ENCODE results near the gene SALL4. TPM values are rescaled to one million over a fixed set of nuclear protein-coding genes. Genes with fewer than 3 reads are reported as not detected.

Gene SALL4
- total and polyA plus RNA-seq, 2 donors (not counting 3 experiments of a cell fraction or from before 2014, with no cell fraction given): 1.3 to 1.9 TPM

DNA sequence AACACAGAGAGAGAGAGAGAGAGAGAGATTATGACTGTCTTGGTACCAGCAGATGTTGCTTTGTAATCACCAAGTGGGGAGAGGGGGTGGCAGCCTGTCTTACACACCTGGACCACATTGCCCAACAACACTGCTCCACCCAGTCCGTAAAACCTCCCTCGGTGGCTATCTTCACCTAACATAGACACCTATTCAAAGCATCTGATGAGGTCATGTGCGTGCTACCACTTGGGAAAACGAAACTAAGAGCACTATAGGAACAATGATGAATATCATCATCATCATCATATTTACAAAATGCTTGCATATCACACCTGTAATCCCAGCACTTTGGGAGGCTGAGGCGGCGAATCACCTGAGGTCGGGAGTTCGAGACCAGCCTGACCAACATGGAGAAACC lies 24.1 kb upstream of the SALL4 start:
- FAIRE-seq (no peak), DNase-seq (ENCODE audit: low read depth, low spot score) (no peak)
- no peaks in the 10 kb centered on the region for H3K9me1 ChIP-seq (replicated peaks; ENCODE audit: control insufficient read depth, extremely low read depth, insufficient read depth, low read length)
- no peak overlapping the region for H3K4me2 ChIP-seq (ENCODE audit: insufficient read depth, low read length)
- H3K9ac ChIP-seq (replicated peaks; ENCODE audit: extremely low read depth, insufficient read depth, low read length): no peak overlapping the region
- ChIA-PET POLR2A (no interaction called here), CTCF (no interaction called here)
- dilution Hi-C loops (cut with MboI; ENCODE audit: extremely low pct_ligation_motif_present, low sequenced_read_pairs) (no loop called here), intact Hi-C loops (cut with micrococcal nuclease) (no loop called here)
- H3K9me3 ChIP-seq (replicated peaks; ENCODE audit: control insufficient read depth, insufficient read depth, low read length): no peaks in the 10 kb centered on the region
- H3K4me1 ChIP-seq (ENCODE audit: control insufficient read depth, extremely low read depth, insufficient read depth, low read length): no peaks in the 10 kb centered on the region
- no peaks in the 10 kb centered on the region for H3K79me2 ChIP-seq (ENCODE audit: control insufficient read depth, insufficient read depth, low read length)
- no peaks in the 10 kb centered on the region for H4K20me1 ChIP-seq (replicated peaks; ENCODE audit: control insufficient read depth, extremely low read depth, insufficient read depth, low read length)
- BruUV-seq (replicated peaks): no TSS peak
- no peak overlapping the region for H2AFZ ChIP-seq (ENCODE audit: low read depth, low read length)
- H3K27me3 ChIP-seq (ENCODE audit: control insufficient read depth in 2 of 2, insufficient read depth in 2 of 2, low read length in 2 of 2): no peaks in the 10 kb centered on the region
- H3K27ac ChIP-seq (ENCODE audit: insufficient read depth, low read depth, low read length): no peak overlapping the region
- no peak for TF ChIP-seq MYC (IDR thresholded peaks at IDR 0.05; ENCODE audit: low read depth, low read length)
- no peak for TF ChIP-seq FOS (IDR thresholded peaks at IDR 0.05; ENCODE audit: borderline replicate concordance, insufficient read depth, low read length)
- no peak for TF ChIP-seq GATA2 (IDR thresholded peaks at IDR 0.05; ENCODE audit: insufficient read depth, insufficient read length, low read depth, low read length)
- TF ChIP-seq POLR2A (IDR thresholded peaks at IDR 0.05; ENCODE audit: low read depth, low read length): no peak
- TF ChIP-seq, protein P1, sequence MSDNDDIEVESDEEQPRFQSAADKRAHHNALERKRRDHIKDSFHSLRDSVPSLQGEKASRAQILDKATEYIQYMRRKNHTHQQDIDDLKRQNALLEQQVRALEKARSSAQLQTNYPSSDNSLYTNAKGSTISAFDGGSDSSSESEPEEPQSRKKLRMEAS (IDR thresholded peaks at IDR 0.05; ENCODE audit: insufficient read depth, insufficient read length): no peak
- no peak for TF ChIP-seq JUN (IDR thresholded peaks at IDR 0.05; ENCODE audit: borderline replicate concordance, insufficient read depth, insufficient read length, low read depth)
- TF ChIP-seq POLR2AphosphoS5 (IDR thresholded peaks at IDR 0.05; ENCODE audit: insufficient read depth, low read depth, low read length): no peak
- no peak for TF ChIP-seq EZH2 (IDR thresholded peaks at IDR 0.05; ENCODE audit: borderline replicate concordance, low read depth, low read length, severe bottlenecking)
- TF ChIP-seq, protein P2, sequence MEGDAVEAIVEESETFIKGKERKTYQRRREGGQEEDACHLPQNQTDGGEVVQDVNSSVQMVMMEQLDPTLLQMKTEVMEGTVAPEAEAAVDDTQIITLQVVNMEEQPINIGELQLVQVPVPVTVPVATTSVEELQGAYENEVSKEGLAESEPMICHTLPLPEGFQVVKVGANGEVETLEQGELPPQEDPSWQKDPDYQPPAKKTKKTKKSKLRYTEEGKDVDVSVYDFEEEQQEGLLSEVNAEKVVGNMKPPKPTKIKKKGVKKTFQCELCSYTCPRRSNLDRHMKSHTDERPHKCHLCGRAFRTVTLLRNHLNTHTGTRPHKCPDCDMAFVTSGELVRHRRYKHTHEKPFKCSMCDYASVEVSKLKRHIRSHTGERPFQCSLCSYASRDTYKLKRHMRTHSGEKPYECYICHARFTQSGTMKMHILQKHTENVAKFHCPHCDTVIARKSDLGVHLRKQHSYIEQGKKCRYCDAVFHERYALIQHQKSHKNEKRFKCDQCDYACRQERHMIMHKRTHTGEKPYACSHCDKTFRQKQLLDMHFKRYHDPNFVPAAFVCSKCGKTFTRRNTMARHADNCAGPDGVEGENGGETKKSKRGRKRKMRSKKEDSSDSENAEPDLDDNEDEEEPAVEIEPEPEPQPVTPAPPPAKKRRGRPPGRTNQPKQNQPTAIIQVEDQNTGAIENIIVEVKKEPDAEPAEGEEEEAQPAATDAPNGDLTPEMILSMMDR (IDR thresholded peaks at IDR 0.05; ENCODE audit: extremely low read depth in 1 of 2, insufficient read depth in 1 of 2, low read depth in 1 of 2, low read length in 2 of 2): no peak
- H3K36me3 ChIP-seq (ENCODE audit: control insufficient read depth in 2 of 2, extremely low read depth in 1 of 2, insufficient read depth in 2 of 2, low read length in 2 of 2): no peaks in the 10 kb centered on the region
- H3K4me3 ChIP-seq (replicated peaks in 1 of 3; ENCODE audit: insufficient read depth in 1 of 3, low read depth in 1 of 3, low read length in 3 of 3): no peak overlapping the region

Measured in endothelial cell of umbilical vein (primary cell).